T-helper 22 cell (primary cell): ENCODE results near the gene CPLX4.

Experiments used
- DNase-seq: peaks from one replicate; pipeline ENCODE4 v3.0.0-alpha.2; 2020; ENCODE audit warnings: low read depth

The CPLX4 gene, protein sequence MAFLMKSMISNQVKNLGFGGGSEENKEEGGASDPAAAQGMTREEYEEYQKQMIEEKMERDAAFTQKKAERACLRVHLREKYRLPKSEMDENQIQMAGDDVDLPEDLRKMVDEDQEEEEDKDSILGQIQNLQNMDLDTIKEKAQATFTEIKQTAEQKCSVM

DNA sequence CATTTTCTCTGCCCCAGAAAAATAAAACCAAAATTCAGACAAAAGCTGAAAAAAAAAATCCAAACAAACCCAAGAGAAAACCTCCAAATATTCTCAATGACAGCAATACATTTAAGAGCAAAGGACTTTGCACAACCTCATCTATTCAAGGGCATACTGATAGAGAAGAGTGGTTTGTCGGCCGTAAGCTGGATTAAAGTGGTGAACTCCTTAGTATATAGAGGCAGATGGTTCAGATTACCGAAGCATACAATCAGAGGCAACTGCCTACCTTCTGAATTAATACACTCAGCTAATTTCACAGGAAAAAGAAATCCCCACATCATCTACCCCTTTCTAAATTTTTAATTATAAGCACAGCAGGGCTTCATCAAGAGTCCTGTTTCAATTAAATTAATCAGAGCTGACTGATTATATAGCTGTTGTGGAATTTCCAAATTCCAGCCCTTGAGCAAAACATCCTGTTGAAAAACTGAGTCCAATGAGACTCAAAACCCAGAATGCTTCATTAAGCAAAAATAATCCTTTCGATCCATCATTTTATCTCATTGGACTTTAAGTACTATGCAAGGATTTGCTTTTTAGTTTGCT is at the start of gene CPLX4:
Gene CPLX4 (minus strand): TSS at position 190 of the 591 bp plus-strand sequence. CDS start 187 bp downstream, at position 3.
- no peak for DNase-seq

DNA sequence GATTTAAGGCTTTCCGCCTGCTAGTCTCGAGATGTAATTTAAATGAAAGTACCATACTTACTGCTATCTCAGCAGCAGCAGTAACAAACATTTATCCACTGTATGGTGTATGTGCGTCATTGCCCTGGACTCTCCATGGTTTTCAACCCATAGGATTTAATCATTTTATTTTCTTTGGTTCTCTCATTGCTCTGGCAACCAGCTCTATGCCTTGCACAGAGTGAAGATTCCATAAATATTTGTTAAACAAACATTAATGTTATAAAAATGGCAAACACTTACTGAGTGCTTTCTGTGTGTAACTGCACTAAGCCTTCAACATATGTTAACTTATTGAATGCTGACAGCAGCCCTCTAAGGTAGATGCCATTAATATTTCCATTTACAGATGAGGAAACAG is 41.9 kb upstream of the CPLX4 start:
- no peak for DNase-seq

DNA sequence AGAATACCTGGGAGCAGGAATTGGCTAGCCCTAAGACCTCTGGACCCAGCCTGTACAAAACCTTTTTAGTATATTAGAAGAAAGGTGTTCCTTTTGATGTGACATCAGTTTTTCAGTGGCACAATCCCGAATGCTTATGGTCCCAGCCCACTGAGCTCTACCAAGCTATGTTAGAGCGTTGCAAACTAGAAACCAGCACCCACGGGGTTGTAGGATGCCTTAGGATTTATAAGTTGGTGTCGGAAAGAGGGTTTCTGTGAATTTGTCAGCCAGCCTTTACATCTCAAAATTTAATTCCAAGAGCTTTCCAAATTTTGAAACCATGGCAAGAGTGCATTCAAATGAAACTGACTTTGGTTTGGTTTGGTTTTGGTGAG is 41.1 kb upstream of the CPLX4 start:
- DNase-seq: no peak

DNA sequence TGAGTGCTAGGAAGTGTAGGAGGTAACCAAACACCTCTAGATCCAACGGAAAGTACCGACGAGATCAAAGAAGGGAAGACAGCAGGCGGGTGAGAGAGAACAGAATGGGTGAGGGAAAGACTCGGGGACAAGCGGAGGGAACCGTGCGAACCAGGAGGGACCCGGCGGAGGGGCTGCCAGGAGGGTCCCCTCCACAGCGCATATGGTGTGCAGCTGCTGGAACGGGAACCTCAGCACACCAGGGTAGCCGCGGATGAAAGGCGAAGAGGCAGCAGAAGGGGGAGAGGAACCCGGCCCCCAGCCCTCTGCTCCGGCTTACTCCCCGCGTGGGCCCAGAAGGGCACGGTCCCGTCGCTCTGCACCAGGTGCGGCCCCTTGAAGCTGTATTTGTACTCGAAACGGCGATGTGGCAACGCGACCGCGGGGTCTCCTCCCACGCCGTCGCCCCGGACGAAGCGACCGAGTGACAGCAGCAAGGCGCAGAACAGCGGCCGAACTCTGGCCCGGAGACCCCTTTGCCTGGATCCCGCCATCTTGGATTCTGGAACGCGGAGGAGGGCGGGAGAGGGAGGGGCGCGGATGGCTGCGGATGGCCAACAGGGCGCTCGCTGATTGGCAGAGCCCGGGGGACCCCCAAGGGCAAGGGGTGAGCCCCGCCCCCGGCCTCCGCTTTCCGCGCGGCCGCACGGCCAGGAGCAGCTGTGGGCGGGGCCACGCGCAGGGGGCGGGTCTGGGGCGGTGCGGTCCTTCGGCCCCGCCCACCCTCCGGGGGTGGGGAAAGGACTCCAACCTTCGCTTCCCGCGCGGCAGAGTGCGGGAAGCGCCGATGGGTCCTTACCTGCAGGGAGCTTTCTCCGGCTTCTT is 40.5 kb upstream of the CPLX4 start, which contains the start of gene LMAN1:
Gene LMAN1 (minus strand): TSS at position 554 of the 864 bp plus-strand sequence. CDS start 21 bp downstream, at position 533.
- peak; percentile 89 for DNase-seq

DNA sequence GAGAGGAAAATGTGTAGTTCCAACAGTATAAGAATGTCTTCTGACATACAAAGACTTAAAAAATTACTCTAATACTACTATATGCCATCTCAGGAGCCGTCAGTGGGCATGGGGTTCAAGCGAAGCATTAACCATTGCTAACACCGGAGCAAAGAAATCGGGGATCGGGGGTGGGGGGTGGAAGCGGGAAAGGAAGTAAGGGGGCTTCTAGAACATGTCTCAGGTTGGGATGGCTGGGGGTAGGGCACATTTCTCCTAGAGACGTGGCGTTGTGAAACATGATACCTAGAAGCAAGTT is 39.9 kb upstream of the CPLX4 start:
- DNase-seq: no peak

DNA sequence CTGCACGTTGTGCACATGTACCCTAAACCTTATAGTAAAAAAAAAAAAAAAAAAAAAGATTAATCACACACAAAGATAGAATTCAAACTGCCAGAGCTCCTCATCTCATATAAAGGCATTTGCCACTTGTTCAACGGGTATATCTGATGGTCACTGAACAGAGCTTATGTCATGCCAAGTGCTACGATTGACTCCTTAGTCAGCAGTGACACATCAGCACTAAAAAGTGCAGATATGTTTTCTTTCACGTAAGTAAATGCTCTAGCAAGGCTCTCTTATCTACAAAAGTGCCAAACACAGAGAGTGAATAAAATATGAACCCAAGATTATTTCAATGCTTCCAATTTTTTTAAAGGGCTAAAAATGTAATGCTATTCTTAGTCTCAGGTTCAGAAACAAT is 39.5 kb upstream of the CPLX4 start:
- DNase-seq: no peak

DNA sequence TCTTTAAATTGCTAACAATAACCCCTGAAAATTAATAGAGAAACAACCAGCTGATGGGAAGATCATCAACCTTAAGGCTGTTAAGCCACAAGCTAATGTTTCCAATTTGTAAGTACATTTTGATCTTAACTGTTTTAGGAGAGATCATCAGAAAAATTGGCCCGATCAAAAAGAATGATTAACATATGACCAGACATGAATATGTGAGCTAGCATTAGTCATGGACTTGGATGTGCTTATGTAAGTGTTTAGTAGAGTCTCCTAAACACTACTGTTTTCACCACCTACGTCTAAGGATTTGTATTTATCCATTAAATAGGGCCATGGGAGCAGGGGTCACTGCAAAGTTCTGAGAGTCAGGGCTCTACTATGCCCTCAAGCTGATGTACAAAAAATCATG is 36.3 kb upstream of the CPLX4 start:
- no peak for DNase-seq

DNA sequence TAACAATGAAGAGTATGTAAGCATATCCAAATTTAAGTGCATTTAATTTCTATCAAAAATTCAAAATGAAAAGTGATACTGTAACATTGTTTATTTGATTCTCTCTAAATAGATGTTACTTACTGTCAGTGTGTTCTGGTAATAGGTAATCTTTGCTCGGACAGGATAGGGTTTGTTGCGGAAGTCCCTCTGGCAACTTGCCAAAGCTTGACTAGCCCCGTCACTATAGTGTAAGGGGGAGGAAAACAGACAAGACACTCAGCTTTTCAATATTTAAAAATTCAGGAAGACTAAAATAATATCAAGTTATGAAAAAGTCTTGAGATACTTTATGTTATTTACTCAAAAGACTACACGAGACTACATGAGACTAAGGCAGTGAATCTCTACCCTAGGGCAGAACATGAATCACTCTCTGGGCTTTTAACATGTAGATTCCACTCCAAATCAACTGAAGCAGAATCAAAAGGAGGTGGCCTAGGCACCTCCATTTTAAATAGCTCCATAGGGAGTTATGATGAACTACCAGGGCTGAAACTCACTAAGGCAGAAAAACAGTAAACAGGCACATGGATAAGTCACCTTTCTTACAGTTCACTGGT is 34.7 kb upstream of the CPLX4 start:
- no peak for DNase-seq

DNA sequence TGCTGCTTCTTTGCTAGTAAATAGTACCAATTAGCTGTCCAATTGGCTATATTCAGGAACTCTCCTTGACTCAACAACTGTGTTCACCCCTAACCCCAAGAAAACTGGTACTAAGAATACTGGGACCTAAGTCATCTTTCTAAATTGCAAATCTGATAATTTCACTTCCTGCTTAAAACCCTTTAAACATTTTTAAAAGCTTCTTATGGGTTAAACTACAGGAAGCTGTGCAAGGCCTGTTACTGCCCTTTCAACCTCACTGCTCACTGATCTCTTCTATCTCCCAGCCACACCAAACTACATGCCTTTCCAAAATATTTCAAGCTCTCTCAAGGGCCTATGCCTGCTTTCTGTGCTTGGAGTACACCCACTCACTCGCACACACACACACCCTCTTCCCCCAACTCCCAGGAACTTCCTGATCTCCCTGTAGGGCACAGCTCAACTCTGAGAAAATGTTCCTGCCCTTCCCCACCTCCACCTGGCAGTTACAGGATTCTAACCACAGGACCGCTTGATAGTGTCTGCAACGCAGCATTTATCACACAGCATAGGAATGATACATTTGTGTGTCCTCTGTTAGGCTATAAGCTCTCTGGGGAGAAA is 33.9 kb upstream of the CPLX4 start:
- no peak for DNase-seq

DNA sequence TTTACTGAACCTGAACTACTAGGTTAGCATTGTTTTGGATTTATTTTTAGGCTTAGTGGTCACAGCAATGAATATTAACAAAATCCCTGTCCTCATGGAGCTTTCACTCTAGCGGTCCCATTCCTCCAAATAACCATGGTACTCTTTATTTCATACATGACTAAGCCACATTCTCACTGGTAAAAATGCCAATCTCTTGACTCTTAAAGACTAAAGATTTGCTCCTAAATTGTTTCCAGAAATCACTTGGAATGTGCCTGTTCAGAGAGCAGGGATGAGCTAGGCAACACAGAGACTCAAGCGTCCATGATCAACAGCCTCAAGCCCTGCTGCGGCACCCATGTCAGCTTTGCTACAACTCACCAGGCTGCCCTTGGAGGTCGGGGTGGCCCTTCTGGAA is 27.1 kb upstream of the CPLX4 start:
- DNase-seq: no peak

DNA sequence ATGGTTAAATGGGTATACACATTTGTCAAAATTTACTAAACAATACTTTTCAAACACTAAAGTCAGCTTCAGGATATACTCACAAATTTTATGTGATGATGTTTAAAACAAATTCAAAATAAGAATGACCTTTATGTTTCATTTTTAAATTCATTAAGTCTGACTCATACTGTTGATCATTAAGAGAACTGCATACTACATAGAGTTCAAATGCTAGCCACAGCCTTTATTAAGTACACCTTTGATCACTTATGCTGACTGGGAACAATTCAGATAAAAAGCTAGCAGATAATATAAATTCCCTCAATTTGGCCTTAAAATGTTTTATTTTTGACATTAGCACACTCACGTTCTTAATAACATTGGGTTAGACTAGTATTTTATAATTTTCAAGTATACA is 26.5 kb upstream of the CPLX4 start:
- DNase-seq: no peak

DNA sequence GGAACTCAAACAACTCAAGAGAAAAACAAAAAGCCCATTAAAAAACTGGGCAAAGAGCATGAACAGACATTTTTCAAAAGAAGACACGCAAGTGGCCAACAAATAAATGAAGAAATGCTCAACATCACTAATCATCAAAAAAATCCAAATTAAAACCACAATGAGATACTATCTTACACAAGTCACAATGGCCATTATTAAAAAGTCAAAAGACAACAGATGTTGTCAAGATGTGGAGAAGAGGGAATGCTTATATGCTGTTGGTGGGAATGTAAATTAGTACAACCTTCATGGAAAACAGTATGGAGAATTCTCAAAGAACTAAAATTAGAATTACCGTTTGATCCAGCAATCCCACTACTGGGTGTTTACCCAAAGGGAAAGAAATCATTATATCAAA is 25.5 kb upstream of the CPLX4 start:
- no peak for DNase-seq

DNA sequence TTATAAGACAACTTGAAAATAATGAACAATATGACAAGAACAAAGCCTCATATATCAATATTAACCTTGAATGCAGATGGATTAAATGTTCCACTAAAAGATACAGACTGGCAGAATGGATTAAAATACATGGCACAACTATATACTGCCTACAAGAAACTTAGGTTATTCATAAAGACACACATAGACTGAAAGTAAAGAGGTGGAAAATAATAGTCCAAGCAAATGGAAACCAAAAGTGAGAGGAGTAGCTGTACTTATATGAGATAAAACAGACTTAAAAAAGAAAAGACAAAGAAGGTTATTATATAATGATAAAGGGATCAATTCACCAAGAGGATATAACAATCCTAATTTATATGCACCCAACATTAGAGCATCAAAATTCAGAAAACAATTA is 22.4 kb upstream of the CPLX4 start:
- no peak for DNase-seq

DNA sequence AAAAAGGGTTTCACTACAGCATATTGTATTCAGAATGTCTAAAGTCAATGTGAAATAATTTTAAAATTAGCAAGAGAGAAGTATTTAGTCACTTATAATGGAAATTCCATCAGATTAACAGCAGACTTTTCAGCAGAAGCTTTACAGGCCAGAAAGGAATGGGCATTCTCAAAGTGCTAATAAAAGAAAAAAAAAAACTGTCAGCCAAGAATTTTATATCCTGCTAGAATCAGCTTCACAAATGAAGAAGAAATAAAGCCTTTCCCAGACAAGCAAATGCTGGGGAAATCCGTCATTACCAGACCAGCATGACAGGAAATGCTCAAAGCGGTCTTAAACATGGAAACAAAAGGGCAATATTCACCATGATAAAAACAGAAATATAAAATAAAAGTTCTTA is 21.9 kb upstream of the CPLX4 start:
- DNase-seq: no peak

DNA sequence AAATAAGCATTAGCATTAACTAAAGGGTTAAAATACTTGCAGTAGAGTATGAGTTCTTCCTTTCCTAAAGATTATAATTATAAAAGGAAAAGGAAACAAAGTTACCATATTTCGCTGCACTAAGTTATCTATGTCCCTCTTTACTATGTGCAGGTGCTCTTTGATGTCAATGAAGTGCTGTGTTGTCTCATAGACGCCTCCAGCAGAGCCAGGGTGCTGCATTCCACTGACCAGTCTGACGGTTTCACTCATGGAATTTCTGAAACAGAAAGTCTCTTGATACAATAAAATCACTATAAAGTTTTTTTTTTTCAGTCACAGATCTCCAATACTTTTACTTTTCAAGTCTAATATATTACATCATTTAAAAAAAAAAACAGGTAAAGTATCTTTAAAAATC is 14.5 kb upstream of the CPLX4 start:
- no peak for DNase-seq

DNA sequence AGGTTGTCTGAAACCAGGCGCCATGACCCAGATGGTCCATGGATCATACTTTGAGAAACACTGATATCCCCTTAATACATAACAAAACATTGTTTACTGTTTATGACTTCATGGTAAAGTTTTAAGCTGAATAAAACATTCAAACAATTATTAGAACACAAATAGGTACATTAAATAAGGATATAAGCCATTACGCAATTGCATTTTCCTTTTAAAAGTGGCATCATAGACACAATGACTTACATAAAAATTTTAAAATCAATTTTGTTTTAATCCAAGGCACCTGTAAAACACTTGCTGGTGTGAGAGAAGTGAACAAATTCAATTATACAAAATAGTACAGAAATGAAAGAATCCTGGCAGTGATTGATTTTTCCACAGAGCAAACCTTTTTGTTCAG is 10.2 kb upstream of the CPLX4 start:
- no peak for DNase-seq

DNA sequence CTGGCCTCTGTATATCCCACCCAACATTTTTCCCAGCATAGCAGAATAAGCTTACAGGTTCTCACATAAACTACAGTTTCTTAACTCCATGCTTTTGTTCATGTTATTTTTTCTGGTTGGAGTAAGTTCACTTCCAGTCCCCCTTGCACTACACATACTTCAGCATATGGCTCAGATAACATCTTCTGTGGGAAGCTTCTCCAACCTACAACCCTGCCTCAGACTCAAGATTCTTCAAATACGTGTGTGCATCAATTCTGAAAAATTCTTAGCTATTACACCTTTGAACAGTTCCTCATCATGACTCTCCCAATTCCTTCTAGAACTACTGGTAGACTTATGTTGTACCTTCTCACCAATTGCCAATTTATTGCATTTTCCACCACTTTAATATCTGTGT is 7.5 kb upstream of the CPLX4 start:
- no peak for DNase-seq

DNA sequence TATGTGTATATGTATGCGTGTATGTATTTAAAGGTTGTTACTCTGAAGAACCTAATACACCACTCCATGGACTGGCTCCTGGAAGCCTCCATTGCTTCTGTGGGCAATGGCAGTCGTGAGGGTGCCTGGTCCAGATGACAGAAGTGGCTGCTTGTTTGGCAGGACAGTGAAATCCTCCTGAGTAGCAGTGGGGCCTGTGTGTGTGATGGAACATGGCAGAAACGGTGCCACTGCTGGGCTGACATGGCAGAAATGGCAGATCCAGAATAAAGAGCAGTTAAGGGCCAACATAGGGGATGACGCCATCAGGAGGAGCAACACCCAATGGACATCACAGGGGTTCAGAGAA is 6.1 kb upstream of the CPLX4 start:
- no peak for DNase-seq

DNA sequence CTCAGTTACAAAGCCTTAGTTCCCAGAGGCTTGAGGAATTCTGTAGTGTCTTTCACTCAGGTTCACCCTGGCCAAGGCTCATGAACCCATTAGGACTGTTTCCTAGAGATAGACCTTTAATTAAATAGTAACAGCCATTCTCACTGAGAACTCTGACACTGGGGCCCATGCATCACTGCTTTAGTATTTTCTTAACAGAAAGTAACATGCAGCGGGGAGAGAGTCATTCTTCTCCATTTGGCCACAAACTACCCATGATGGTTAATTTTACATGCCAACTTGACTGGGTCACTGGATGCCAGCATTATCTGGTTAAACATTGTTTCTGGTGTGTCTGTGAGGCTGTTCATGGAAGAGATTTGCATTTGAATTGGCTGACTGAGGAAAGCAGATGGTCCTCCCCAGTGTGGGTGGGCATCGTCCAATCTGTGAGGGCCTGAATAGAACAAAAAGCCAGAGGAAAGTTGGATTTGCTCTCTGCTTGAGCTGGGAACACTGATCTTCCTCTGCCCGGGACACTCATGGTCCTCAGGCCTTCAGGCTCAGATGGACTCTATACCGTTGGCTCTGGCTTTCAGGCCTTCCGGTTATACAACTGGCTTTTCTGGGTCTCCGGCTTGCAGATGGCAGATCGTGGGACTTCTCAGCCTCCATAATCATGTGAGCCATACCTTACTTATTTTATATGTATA is 5.6 kb upstream of the CPLX4 start:
- no peak for DNase-seq

DNA sequence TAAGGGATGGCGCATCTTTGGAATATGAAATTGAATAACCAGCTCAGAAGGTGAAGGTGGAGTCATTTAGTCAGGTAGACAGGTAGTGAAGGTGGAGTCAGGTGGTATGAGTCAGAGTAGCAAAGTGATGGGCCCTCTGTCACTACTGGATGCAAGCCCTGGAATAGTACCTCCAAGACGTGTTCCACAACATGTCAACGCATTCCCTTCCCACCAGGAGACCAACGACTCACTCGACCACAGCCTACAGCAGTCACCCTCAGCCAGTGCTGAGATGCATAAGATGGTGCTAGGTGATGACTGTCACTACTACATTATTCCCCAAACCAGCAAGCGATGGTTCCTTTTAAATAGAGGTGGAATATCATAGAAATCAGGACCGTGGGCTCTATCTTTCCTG is 6.8 kb downstream of the CPLX4 start:
- no peak for DNase-seq

DNA sequence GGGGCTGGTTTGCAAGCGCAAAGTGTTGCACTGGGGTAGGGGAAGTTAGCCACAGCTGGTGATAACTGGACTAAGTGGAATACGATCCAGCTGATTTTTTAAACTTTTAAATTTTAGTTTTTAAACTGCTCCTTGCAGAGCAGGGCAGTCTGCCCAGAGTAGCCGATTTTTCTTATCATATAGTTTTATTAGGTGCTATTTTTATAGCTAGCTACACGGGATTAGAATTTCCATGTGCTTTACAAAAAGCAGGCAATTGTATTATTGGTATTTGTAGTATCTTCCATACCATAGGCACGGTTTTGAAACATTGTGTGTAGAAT is 9.6 kb downstream of the CPLX4 start:
- no peak for DNase-seq

DNA sequence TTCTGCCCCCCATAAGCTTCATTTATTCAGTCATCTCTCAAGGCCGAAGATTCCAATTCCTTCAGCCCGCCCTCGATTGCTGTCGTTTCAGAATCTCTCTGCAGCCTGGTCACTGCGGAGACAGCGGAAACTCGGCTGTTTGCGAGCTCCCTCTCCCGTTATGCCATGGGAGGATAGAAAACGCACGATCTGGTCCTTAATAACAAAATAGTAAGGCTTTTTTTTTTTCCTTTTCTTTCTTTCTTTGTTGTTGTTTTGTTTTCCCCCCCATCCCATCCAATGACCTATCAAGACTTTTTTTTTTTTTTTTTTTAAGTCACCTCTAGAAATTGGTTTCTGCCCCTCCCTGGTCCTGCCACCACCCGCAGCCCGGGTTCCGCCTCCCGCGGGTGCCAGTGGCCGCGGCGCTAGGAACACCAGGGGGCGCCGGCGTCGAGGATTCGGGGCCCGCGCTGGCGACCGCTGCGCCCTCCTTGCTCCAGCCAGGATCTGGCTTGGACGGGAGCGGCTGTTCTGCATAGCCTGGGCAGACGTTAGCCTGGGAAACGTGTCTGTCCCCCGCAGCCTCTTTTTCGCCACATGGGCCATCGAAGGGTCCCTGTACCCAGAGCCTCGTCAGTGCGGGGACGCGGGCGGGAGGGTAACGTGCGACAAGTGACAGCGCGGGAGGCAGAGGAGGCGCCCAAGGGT is 10.1 kb downstream of the CPLX4 start:
- DNase-seq: peak; percentile 17
